Activated CD4-positive, CD25-positive, alpha-beta regulatory T cell (primary cell): ENCODE results near the gene PINK1.

ENCODE experiments used
- DNase-seq, 4 experiments: peaks; one replicate each; lab custom pipeline; 2025; lab: John Stamatoyannopoulos, UW

PINK1 gene

GRCh38 chr1:20681999-20682398 is 48.7 kb downstream of the PINK1 start:
- no peak for DNase-seq

GRCh38 chr1:20682571-20683236 is 49.4 kb downstream of the PINK1 start:
- DNase-seq: no peak

GRCh38 chr1:20683614-20684013 is 50.4 kb downstream of the PINK1 start:
- no peak for DNase-seq

GRCh38 chr1:20684050-20684620 is 50.9 kb downstream of the PINK1 start:
- no peak for DNase-seq

GRCh38 chr1:20684651-20685050 is 51.4 kb downstream of the PINK1 start:
- no peak for DNase-seq

GRCh38 chr1:20685099-20685662 is 51.9 kb downstream of the PINK1 start:
- DNase-seq: no peak

- DNase-seq: no peak
These were observed 52.5 kb downstream of the PINK1 start for GRCh38 chr1:20685741-20686140.

GRCh38 chr1:20686883-20687725 is 53.8 kb downstream of the PINK1 start:
- DNase-seq: no peak

GRCh38 chr1:20689645-20690056 is 56.4 kb downstream of the PINK1 start:
- DNase-seq: no peak

GRCh38 chr1:20691872-20692271 is 58.6 kb downstream of the PINK1 start:
- no peak for DNase-seq

GRCh38 chr1:20693623-20694022 is 60.4 kb downstream of the PINK1 start:
- DNase-seq: no peak

- no peak for DNase-seq
These were observed 62.3 kb downstream of the PINK1 start for GRCh38 chr1:20695515-20695914.

GRCh38 chr1:20696397-20697333 is 63.4 kb downstream of the PINK1 start:
- DNase-seq: peak; percentile 54 to 63 (median 54)

- no peak for DNase-seq
These were observed 64.3 kb downstream of the PINK1 start for GRCh38 chr1:20697563-20697962.

GRCh38 chr1:20698195-20698910 is 65.1 kb downstream of the PINK1 start:
- no peak for DNase-seq

- no peak for DNase-seq
These were observed 66.3 kb downstream of the PINK1 start for GRCh38 chr1:20699558-20699957.

- DNase-seq: no peak
These were observed 67.5 kb downstream of the PINK1 start for GRCh38 chr1:20700636-20701215.
